Lower leg skin (tissue), 3 donors: ENCODE measurements around the gene NEK1.

ENCODE experiments used
- CTCF ChIP-seq, 3 donors: fragments of 450-650 bp; IDR thresholded peaks; one replicate each; pipeline ENCODE4 v1.5.1; 2016; ENCODE audit warnings: antibody characterized with exemption in 3 of 3, mild to moderate bottlenecking in 3 of 3, moderate library complexity in 2 of 3
- POLR2A ChIP-seq, 2 donors: fragments of 450-650 bp; IDR thresholded peaks; one replicate each; pipeline ENCODE4 v1.6.1; 2016 to 2017; ENCODE audit warnings: antibody characterized with exemption in 2 of 2, mild to moderate bottlenecking in 1 of 2, moderate library complexity in 1 of 2

GRCh38 chr4:169566021-169566818, 46.2 kb downstream of the NEK1 start:
- TF ChIP-seq POLR2A (IDR thresholded peaks at IDR 0.05), result no peak
- TF ChIP-seq CTCF (IDR thresholded peaks at IDR 0.05), result no peak
